NCI-H774 (cell line): Measurements from ENCODE around the gene TTC29.
"Not testable (repeated sequence)": the region's sequence is repeated elsewhere in the genome, so short reads cannot be mapped to it uniquely, and the experiment has no call there.

ENCODE experiments used
- DNase-seq: peaks from one replicate; lab custom pipeline; 2025; lab: John Stamatoyannopoulos, UW

The TTC29 gene

DNA sequence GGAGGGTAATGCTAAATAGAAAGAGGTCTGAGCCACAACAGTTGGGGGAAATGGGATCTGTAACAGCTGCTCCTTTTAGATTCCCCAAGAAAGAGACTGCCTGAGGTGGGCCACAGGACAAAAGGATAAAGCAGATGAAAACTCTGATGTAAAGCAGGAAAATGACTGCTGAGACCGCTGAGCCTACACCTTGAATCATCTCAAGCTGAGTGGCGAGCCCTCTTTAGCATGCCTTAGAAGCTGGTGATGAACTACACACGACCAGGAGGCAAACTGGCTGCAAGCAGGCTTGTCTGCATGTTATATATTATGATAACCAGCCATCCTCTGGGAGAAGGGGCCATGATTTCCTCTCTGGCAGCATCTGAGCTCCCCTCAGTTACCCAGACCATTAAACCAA lies 88.4 kb downstream of the TTC29 start:
- DNase-seq = no peak

DNA sequence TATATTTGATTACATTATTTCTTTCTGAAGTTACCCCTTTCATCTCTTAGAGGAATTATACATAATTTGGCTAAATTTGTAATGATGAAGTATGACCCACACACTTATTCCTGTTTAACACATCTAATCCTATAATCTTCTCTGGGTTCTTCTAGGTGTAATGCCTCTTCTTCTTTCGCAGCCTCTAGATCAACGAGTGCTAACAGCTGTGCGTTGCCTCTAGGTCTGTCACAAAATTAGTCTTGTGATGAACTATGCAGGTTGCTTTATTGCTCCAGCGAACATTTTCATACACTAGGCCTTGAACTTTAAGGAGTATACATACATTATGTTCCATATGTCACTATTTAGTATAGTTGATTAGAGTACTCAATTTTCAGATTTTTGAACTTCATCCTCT lies 89.9 kb downstream of the TTC29 start:
- no peak for DNase-seq

DNA sequence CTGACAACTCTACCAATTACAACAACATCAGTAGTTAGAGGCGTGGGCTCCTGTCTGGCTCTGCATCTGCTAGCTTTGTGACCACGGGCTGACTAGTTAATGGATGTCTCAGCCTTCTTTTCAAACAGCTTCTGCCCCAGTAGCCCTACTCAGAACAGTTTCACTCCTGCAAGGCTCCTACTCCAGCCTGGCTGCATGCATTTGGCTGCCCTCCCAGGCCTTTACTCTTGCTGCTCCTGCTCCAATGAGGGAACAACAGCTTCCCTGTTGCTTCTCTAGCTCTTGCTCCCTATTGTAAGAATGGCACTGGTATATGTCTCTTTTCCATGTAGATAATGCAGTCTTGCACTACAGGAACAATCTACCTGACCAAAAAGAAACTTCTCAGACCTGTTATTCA lies 93.3 kb downstream of the TTC29 start:
- DNase-seq = no peak

DNA sequence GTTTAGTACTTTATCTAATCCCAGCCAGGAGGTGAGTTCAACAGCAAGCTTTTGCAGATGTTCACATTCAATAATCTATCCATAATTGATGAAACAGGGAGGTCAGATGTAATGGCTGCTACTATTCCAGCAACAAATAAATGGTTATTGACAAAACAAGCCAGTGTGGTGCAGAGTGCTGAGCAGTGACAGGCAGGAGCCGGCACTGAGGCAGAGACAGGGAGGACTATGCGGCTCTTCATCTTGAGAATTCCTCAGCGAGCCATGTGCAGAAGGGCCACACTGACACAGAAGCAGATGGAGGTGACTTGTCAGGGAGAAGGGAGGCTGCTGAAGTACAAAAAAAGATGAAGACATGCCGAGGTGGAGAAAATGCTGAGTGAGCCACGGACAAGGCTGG lies 98.3 kb downstream of the TTC29 start:
- DNase-seq = no peak

DNA sequence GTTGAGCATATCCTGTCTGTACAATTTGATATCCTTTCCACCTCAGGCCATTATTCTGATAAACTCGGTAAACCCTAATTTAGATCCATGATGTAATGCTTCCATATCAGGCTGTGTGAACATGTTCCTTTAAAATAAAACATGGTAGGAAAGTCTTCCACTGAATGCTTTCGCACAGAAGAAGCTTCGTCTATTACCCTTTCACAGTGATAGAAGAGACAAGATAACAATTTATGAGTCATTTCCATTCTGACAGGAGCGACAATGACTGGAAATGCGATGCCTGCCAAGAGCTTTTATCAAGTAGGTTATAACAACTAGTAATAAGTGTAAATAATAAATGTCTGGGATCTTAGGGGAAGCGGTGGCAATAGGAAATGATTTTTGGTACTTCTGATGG lies 98.8 kb downstream of the TTC29 start:
- no peak for DNase-seq

DNA sequence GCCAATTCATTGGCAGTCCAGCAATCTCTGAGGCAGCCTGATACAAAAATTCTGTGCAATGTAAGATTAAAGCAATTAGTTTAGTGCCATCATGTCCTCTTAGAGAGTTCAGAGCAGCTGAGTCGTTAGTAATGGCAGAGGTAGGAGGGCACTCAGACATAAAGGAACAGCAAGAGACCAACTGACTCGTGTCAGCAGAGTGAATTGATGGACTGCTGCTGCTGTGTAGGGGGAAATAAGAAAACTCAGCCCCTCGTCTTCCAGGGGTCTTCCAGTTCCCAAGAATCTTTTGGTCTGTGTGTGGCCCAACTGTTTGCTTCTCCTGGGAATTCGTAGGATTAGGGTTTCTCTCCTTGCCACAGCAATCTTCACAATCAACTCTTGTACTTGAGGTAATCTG lies 100.9 kb downstream of the TTC29 start:
- DNase-seq = no peak

DNA sequence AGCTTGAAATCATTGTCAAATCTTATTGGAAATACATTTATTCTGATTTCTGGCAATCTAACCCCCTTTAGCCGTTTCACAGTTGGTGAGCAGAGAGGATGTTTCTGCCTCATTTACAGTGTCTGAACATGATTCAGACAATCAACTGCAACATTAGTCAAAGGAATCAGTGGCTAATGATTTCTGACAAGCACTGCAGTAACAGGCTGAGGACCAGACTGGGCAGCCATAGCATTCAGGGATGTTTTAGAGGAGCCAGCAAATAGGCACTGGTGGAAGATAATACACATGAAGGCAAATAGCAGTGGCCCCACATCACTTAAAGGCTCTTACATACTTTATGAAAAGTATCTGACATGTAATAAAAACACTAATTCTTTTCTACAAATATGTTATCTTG lies 102.8 kb downstream of the TTC29 start:
- DNase-seq = no peak

DNA sequence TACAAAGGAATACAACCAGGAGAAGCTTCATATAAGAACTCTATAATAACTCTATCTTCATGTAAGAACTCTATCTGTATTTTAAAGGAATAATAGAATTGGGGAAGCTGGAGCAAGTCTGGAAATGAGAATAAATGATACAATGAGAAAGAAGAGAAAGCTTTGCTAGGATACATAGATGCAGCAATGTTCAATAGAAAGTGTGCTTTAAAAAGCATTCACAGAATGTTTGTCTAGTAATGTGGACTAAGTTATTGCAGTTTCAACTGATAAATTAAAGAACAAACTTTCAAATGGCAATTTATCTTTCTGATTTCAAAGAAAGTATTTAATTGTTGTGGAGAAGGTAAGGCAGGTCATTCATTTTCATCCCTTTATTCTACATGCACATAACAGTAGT lies 104.9 kb downstream of the TTC29 start:
- no peak for DNase-seq

DNA sequence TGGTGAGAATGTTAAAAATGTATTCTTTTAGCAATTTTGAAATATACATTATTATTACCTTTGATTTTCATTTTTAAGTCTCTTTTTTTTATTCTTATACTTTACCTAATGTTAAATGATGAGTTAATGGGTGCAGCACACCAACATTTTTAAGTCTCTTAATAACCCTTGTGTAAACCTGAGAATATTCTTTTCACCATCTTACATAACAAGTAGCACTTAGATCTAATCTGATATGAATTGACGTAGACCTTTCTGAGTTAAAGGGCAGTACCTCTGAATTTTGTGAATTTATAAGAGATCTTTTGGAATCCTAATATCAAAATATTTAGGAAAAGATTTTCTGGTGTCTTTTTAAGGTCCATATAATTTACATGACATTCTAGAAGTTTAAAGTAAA lies 110.6 kb downstream of the TTC29 start:
- DNase-seq = no peak

DNA sequence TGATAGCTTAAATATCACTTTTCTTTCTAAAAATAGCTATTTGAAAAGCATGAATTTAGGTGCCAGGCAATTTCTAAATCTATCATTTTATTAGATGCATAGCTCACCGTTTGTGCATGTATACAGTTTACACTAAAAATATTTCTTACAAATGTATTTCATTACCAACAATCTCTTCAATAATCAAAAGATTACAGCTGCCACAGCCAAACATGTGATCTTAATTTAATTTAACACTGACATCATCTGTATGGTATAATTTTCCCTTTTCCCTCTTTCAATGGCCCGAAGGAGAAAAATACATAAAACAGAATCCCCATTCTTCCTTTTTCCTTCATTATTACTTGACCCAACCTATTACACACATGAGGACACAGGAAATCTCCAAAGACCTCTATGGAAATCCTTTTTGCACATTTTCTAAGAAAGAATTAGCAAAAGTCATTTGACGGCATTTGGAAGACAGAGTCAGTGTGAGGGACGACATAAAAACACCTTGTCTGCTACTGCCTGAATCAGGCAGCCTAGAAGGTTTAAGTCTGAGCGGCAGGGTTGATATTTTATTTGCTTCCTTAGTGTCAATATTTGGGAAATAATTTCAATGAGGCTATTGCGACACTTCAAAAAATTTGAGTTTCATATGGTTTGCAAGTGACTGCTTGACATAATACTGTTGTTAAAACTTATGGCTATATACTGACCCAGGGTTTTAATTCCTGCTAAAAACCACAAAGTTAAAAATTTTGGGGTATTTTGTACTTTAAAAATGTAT lies 111.2 kb downstream of the TTC29 start:
- no peak for DNase-seq

DNA sequence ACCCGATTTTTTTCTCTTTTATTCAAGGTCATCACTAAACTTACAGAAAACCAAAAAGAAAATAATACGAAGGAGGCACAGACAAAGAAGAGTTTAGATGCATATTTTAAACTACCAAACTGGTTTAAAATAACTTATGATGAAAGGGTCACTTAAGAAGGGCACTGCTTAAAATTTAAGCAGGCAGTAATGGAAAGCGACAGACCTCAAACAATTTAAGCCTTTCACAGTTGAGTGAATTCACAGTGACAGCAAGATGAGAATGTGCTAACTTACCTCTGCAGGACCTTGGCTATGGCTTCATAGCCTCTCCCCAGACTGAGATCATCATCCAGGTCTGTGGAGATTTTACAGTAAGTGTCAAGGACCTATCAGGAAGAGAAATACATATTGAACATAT lies 112.1 kb downstream of the TTC29 start:
- DNase-seq = no peak

DNA sequence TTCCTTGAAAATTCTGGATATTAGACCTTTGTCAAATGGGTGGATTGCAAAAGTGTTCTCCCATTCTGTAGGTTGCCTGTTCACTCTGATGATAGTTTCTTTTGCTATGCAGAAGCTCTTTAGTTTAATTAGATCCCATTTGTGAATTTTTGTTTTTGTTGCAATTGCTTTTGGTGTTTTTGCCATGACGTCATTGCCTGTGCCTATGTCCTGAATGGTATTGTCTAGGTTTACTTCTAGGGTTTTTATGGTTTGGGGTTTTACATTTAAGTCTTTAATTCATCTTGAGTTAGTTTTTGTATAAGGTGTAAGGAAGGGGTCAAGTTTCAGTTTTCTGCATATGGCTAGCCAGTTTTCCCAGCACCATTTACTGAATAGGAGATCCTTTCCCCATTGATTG lies 122.7 kb downstream of the TTC29 start:
- not testable (repeated sequence) for DNase-seq

DNA sequence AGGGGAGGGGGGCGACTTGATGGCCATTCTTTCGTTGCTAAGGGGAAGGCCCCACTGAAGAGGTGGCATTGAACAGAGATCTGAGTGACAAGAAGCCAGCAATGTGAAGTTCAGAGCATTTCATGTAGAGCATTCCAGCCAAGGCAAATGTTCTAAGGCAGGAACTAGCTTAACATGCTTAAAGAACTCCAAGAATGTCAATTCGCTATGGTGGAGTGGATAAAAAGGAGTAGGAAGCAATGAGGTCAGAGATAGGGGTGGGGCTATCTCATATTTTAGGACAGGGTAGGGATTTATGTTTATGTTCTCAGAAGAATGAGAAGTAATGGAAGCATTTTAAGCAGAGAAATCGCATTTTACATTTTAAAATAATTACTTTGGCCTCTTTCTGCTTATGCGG lies 130.9 kb downstream of the TTC29 start:
- no peak for DNase-seq

DNA sequence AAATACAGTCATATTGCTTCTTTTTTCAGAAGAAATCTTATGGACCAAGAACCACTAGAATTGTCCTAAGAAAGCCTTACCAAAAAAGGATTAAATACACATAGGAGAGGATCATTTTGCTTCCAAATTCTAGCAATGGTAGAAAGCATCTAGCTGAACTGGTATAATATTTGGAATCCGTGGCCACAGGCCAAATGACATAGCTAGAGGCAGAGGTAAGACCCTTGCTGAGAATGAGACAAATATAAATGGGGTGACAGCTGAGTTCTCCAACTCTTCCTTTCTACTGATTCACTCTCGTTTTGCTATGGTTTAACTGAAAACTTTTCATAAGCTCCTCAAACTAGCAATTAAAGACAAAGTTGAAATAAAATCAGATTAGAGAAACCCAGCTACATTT lies 150.0 kb downstream of the TTC29 start:
- DNase-seq = no peak

DNA sequence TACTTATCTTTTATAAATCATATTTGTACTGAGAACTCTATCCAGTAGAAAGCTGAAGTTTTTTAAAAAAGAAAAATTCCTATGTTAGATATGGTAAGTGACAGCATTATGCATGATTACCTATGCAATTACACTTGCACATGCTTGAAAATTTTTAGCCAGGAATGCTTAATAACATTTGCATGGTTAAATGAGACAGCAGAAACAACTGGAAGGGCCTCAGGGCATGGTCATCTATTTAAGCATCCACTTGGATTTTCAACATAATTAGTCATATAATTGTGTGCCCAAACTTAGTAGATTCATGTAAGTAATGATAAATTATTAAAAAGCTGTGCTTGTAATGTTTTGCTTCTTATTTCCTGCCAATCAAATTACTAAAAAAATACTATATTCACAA lies 151.9 kb downstream of the TTC29 start:
- no peak for DNase-seq

DNA sequence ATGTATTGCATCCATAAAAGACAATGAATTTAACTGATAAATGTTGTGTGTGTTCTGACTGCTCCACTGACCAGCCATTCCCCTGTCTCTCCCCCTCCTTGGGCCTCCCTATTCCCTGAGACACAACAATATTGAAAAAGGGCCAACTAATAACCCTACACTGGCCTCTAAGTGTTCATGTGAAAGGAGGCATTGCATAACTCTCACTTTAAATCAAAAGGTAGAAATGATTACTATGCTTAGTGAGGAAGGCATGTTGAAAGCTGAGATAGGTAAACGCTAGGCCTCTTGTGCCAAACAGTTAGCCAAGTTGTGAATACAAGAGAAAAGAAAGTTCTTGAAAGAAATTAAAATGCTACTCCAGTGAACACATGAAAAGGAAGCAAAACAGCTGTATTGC lies 154.2 kb downstream of the TTC29 start:
- DNase-seq = no peak

DNA sequence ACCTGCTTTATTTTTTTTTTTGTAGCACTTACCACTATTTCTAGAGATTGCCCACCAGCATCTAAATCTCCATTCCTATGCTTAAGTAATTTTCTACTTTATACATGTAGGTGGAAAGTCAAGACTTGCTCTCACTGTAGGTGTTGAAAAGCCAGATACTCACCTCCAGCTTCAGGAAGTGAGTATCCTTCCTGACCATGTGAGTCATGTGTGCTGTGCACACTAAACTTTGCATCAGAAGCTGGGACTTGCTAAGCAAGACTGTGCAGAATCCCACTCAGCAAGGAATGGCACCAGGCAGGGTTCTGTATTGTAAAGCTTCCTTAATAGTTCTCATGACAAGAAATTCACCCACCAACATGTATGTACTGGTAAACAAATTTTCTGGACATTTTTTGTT lies 155.1 kb downstream of the TTC29 start:
- DNase-seq = no peak

DNA sequence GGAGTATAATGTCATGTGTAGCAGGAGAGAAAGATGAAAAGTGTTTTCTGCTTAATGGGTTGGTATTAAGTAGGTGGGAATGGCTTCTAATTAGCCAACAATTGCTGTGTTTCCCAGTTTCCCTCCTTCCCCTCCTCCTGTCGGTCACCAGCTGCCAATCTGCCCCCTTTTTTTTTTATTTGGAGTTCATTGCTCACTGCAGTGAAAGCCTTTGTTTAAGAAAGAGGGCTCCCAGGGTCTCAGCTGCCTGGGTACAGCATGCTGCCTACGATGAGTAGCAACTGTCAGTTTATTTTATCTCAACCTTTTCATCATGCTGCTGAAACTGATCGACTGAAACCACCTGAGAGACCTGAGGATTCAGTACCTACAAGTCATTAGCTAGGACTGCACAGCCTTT lies 157.9 kb downstream of the TTC29 start:
- no peak for DNase-seq

DNA sequence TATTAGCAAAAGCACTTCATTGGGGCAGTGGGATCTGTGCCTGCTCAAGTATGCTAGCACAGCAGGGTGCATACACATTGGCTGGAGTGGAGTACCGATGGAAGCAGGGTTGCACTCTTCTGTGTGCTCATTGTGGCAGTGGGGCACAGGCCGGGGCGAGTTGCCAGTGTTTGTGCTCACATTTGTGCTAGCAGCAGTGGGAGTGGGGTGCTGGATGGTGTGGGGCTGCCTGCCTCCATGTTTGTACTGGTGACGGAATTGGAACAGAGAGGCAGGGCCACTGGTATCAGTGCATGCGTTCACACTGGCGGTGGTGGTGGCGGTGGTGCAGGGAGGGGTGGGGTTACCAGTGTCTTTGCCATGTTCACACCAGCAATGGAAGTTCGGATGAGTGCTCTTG lies 169.0 kb downstream of the TTC29 start:
- no peak for DNase-seq

DNA sequence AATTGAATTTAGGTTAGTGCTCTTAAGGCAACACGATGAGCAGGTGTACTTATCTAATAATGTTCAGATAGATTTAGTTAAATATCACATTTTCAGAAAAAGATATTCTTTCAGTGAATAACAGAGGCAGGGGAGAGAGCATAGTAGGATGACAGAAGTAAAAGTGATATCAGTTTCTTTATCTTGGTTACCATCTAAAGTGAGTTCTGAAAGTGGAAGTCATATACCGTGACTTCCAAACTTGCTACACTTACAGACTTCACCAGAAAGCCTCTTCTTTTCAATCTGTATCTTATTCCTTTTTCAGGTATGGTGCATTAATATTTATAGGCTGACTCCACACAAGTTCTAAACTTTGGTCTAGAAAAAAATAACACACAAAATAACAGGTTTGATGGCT lies 182.1 kb downstream of the TTC29 start:
- DNase-seq = no peak

DNA sequence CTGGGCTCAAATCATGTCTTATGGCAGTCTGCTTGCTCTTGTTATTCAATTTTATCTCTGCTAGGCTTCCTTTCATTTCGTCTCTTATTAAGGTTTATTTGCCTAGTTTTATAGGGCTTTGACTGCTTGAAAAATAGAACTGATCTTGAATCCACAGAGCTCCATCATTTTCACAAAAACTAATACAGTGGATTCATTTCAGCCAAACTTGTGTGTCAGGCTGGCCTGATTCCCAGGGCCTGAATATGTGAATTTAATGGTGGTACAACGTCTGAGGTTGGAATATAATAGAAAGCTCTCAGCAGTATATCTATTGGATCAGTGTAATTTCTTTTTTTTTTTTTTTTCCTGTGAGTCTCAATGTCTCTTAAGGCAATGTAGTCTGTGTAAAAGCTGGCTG lies 183.6 kb downstream of the TTC29 start:
- DNase-seq = no peak

DNA sequence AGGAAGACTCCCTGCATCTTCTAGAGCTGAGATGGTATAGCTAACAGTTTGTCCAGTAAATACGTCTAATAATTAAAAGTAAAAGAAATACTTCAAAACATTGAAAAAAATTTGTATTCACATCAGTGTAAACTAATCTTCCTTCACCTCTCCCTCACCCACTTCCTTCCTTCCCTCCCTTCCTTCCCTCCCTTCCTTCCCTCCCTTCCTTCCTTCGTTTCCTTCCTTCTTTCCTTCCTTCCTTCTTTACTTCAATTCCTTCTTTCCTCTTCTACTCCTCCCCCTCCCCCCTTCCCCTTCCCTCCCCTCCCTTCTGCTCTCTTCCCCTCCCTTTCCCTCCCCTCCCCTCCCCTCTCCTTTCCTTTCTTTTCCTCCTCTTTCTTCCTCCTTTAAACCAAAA lies 203.2 kb downstream of the TTC29 start:
- no peak for DNase-seq

DNA sequence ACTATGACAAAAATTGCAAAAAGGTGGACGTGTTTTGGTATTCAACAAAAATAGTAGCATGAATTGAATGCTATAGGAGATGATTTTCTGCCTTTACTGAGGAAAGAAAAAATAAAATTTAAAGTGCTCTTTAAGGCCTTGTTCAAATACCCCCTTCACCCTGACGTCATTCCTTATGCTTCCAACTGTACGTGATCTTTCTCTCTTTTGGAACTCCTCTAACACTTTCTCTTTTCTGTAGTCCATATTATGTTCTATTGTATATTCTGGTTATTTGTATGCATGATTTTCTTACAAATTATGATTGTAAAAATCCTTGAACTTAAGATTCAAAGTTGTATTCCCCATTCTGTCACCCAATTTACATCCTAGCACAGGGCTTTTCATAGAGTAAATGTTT lies 206.5 kb downstream of the TTC29 start:
- DNase-seq = no peak

DNA sequence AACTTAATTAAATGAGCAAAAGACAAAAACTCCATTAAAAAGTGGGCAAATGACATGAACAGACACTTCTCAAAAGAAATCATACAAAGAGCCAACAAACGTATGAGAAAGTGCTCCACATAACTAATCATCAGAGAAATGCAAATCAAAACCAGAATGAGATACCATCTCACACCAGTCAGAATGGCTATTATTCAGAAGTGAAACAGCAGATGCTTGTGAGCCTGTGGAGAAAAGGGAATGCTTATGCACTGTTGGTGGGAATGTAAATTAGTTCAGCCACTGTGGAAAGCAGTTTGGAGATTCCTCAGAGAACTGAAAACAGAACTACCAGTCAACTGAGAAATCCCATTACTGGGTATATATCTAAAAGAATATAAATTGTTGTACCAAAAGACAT lies 222.1 kb downstream of the TTC29 start:
- not testable (repeated sequence) for DNase-seq

DNA sequence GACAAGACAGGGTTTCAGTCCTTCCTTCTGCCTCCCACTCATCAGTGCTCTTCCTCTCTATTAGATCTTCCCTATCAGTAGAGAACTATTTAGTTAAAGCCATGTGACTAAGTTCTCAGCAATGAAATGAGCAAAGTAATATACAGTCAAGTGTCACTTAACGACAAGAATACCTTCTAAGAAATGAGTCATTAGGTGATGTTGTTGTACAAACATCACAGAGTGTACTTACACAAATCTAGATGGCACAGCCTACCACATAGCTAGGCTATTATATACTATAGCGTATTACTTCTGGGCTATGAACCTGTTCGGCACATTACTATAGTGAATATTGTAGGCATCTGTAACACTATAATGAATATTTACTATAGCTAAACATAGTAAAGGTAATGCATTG lies 235.7 kb downstream of the TTC29 start:
- no peak for DNase-seq
